OCI-LY1 (cell line): ENCODE data around the gene C19orf73.

Experiments
- H2AFZ ChIP-seq: fragments of 200-600 bp; sonication (generic), shearing (Covaris generic); 2 replicates; pipeline ENCODE4 v1.6.0; 2014; ENCODE audit warnings: antibody characterized with exemption, mild to moderate bottlenecking, low read length
- H3F3A ChIP-seq: fragments of 200-600 bp; sonication (generic), shearing (Covaris generic); 2 replicates; pipeline ENCODE4 v1.6.0; 2014; ENCODE audit warnings: mild to moderate bottlenecking, antibody characterized with exemption, low read length, moderate library complexity; ENCODE audit not compliant: insufficient read depth
- H3K27ac ChIP-seq: fragments of 200-600 bp; sonication (generic); 2 replicates; pipeline ENCODE4 v1.5.1; 2014; ENCODE audit warnings: low read length, mixed run types, mild to moderate bottlenecking, low read depth; ENCODE audit not compliant: poor library complexity, severe bottlenecking
- H3K27me3 ChIP-seq: fragments of 200-600 bp; sonication (generic); 2 replicates; pipeline ENCODE4 v1.6.0; 2014; ENCODE audit warnings: antibody characterized with exemption, mild to moderate bottlenecking, low read length, moderate library complexity; ENCODE audit not compliant: insufficient read depth
- H3K36me3 ChIP-seq: fragments of 200-600 bp; sonication (generic); 2 replicates; pipeline ENCODE4 v1.6.1; 2014; ENCODE audit warnings: mild to moderate bottlenecking, antibody characterized with exemption, low read length, moderate library complexity, mixed read lengths; ENCODE audit not compliant: insufficient read depth
- H3K4me1 ChIP-seq: fragments of 200-600 bp; sonication (generic); 2 replicates; pipeline ENCODE4 v1.5.1; 2014; ENCODE audit warnings: mild to moderate bottlenecking, low read length, moderate library complexity; ENCODE audit not compliant: insufficient read depth, severe bottlenecking
- H3K4me2 ChIP-seq: fragments of 200-600 bp; sonication (generic), shearing (Covaris generic); 2 replicates; pipeline ENCODE4 v1.6.1; 2014; ENCODE audit warnings: low read length
- H3K4me3 ChIP-seq: fragments of 200-600 bp; sonication (generic); 2 replicates; pipeline ENCODE4 v1.5.1; 2014; ENCODE audit warnings: low read length, low read depth, mild to moderate bottlenecking, mixed read lengths; ENCODE audit not compliant: poor library complexity, severe bottlenecking
- H3K79me2 ChIP-seq: fragments of 200-600 bp; shearing (Covaris generic); 2 replicates; pipeline ENCODE4 v1.6.1; 2016; ENCODE audit warnings: mixed run types, low read length, mixed read lengths; ENCODE audit not compliant: insufficient read depth
- H3K9ac ChIP-seq: fragments of 200-600 bp; sonication (generic), shearing (Covaris generic); 2 replicates; pipeline ENCODE4 v1.6.1; 2014; ENCODE audit warnings: mild to moderate bottlenecking, low read length, mixed read lengths
- H3K9me2 ChIP-seq: fragments of 200-600 bp; sonication (generic), shearing (Covaris generic); 2 replicates; pipeline ENCODE4 v1.6.1; 2014; ENCODE audit warnings: low read depth, mild to moderate bottlenecking, low read length, mixed read lengths
- H3K9me3 ChIP-seq: fragments of 200-600 bp; shearing (Covaris generic); 2 replicates; pipeline ENCODE4 v1.6.1; 2014; ENCODE audit warnings: low read length, mixed read lengths
- H4K20me1 ChIP-seq: fragments of 200-600 bp; sonication (generic), shearing (Covaris generic); 2 replicates; pipeline ENCODE4 v1.6.0; 2016; ENCODE audit warnings: mild to moderate bottlenecking, low read length; ENCODE audit not compliant: insufficient read depth
- EZH2 ChIP-seq: fragments of 200-600 bp; sonication (generic), shearing (Covaris generic); IDR thresholded peaks from 2 replicates; pipeline ENCODE4 v1.8.0; 2017; ENCODE audit warnings: borderline replicate concordance, mixed run types, mild to moderate bottlenecking, antibody characterized with exemption, low read length, moderate library complexity, mixed read lengths
- TF ChIP-seq, protein P1 (sequence below): fragments of 200-600 bp; sonication (generic), shearing (Covaris generic); IDR thresholded peaks from 2 replicates; pipeline ENCODE4 v1.5.1; 2017; ENCODE audit warnings: mild to moderate bottlenecking, antibody characterized with exemption, low read length, moderate library complexity, mixed read lengths

The C19orf73 gene

GRCh38 chr19:49155005-49155819, 36.3 kb upstream of the C19orf73 start, which contains the start of gene HRC:
Gene HRC (minus strand): TSS chr19:49155396. CDS start chr19:49155237, 159 bp downstream.
- Histone ChIP-seq H3K4me2 (no peak within 1 kb of the TSS), H3K36me3 (no peaks in the 10 kb centered on the region), H3K4me1 (peaks cover 15% of the 10 kb centered on the region), H3K4me3 (no peak within 1 kb of the TSS), H3K9me3 (no peaks in the 10 kb centered on the region), H4K20me1 (no peaks in the 10 kb centered on the region), H2AFZ (no peak within 1 kb of the TSS), H3K9ac (no peak within 1 kb of the TSS), H3K79me2 (no peaks in the 10 kb centered on the region), H3K27me3 (peaks cover 3% of the 10 kb centered on the region; the same call in 1 of the 2 replicates), H3F3A (no peaks in the 10 kb centered on the region), H3K27ac (no peak within 1 kb of the TSS), H3K9me2 (no peaks in the 10 kb centered on the region)
- TF ChIP-seq, protein P1, sequence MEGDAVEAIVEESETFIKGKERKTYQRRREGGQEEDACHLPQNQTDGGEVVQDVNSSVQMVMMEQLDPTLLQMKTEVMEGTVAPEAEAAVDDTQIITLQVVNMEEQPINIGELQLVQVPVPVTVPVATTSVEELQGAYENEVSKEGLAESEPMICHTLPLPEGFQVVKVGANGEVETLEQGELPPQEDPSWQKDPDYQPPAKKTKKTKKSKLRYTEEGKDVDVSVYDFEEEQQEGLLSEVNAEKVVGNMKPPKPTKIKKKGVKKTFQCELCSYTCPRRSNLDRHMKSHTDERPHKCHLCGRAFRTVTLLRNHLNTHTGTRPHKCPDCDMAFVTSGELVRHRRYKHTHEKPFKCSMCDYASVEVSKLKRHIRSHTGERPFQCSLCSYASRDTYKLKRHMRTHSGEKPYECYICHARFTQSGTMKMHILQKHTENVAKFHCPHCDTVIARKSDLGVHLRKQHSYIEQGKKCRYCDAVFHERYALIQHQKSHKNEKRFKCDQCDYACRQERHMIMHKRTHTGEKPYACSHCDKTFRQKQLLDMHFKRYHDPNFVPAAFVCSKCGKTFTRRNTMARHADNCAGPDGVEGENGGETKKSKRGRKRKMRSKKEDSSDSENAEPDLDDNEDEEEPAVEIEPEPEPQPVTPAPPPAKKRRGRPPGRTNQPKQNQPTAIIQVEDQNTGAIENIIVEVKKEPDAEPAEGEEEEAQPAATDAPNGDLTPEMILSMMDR, result no peak
- TF ChIP-seq EZH2, result no peak

DNA sequence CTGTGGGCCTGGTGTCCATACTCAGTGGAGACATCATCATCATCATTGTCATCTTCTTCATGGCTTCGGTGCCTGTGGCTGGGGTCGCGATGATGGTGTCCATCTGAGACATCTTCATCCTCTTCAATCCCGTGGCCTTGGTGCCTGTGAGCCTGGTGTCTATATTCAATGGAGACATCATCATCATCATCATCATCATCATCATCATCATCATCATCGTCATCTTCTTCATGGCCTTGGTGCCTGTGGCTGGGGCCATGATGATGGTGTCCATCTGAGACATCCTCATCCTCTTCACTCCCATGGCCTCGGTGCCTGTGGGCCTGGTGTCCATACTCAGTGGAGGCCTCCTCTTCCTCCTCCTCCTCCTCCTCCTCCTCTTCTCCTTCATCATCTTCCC, 35.3 kb upstream of the C19orf73 start:
- Histone ChIP-seq H3K27ac (no peak overlapping the region), H3K79me2 (no peaks in the 10 kb centered on the region)
- TF ChIP-seq, protein P1, result no peak
- TF ChIP-seq EZH2, result no peak

GRCh38 chr19:49153167-49153809, 34.3 kb upstream of the C19orf73 start:
- TF ChIP-seq, protein P1, result no peak
- no peak for TF ChIP-seq EZH2
- Histone ChIP-seq H3K9ac (no peak overlapping the region), H3K9me3 (no peaks in the 10 kb centered on the region), H3K27ac (no peak overlapping the region), H2AFZ (no peak overlapping the region), H3K4me3 (no peak overlapping the region), H3F3A (no peaks in the 10 kb centered on the region), H3K4me1 (peaks cover 24% of the 10 kb centered on the region), H3K79me2 (no peaks in the 10 kb centered on the region), H4K20me1 (no peaks in the 10 kb centered on the region), H3K27me3 (no peaks in the 10 kb centered on the region; the same call in 1 of the 2 replicates), H3K9me2 (no peaks in the 10 kb centered on the region), H3K36me3 (no peaks in the 10 kb centered on the region), H3K4me2 (no peak overlapping the region)

More for the DNA sequence above, 35.3 kb upstream of the C19orf73 start:
- H4K20me1 ChIP-seq, result no peaks in the 10 kb centered on the region
- no peak overlapping the region for H3K4me3 ChIP-seq
- no peak overlapping the region for H2AFZ ChIP-seq
- H3K27me3 ChIP-seq, result peaks cover 3% of the 10 kb centered on the region; the same call in 1 of the 2 replicates
- H3K4me2 ChIP-seq, result no peak overlapping the region
- no peaks in the 10 kb centered on the region for H3F3A ChIP-seq
- no peaks in the 10 kb centered on the region for H3K9me2 ChIP-seq
- H3K9me3 ChIP-seq, result no peaks in the 10 kb centered on the region
- no peak overlapping the region for H3K9ac ChIP-seq
- H3K36me3 ChIP-seq, result no peaks in the 10 kb centered on the region
- H3K4me1 ChIP-seq, result peaks cover 23% of the 10 kb centered on the region
